Fibroblast of lung (primary cell): ENCODE data around the gene SUFU. TPM values are rescaled to one million over a fixed set of nuclear protein-coding genes. Genes with fewer than 3 reads are reported as not detected.

ENCODE experiments used
- DNase-seq, 2 donors: peaks; one replicate each; pipeline versions ENCODE4 v3.0.0 to v3.0.0-alpha.2; 2010; ENCODE audit warnings: low read depth in 2 of 2
- H2AFZ ChIP-seq: 2 replicates; pipeline ENCODE4 v1.5.1; 2012; ENCODE audit warnings: low read length, control low read depth, inconsistent platforms
- H3K27ac ChIP-seq: 2 replicates; pipeline ENCODE4 v1.5.1; 2011; ENCODE audit warnings: low read length, control low read depth; ENCODE audit not compliant: insufficient read depth
- H3K27me3 ChIP-seq: 2 replicates; pipeline ENCODE4 v1.5.1; 2011; ENCODE audit warnings: mild to moderate bottlenecking, low read length; ENCODE audit not compliant: control insufficient read depth, insufficient read depth
- H3K36me3 ChIP-seq: 2 replicates; pipeline ENCODE4 v1.5.1; 2011; ENCODE audit warnings: low read length; ENCODE audit not compliant: control insufficient read depth, insufficient read depth
- H3K4me1 ChIP-seq: 2 replicates; pipeline ENCODE4 v1.5.1; 2011; ENCODE audit warnings: low read length; ENCODE audit not compliant: control insufficient read depth, insufficient read depth; ENCODE audit errors: extremely low read depth
- H3K4me2 ChIP-seq: 2 replicates; pipeline ENCODE4 v1.5.1; 2011; ENCODE audit warnings: low read length, control low read depth; ENCODE audit not compliant: insufficient read depth; ENCODE audit errors: extremely low read depth
- H3K4me3 ChIP-seq, 4 experiments: fragments of 200-600 bp in 1 of 4; sonication (generic) in 1 of 4; replicated peaks in 1 of 4; 2 replicates each; pipeline ENCODE4 v1.5.1; 2011 to 2016; ENCODE audit warnings: low read length in 4 of 4, low read depth in 3 of 4, mild to moderate bottlenecking in 3 of 4, control low read depth in 2 of 4, inconsistent platforms in 1 of 4, mixed read lengths in 1 of 4; ENCODE audit not compliant: insufficient read depth in 1 of 4; ENCODE audit errors: control extremely low read depth in 1 of 4
- H3K79me2 ChIP-seq: 2 replicates; pipeline ENCODE4 v1.5.1; 2012; ENCODE audit warnings: mild to moderate bottlenecking, low read length, inconsistent platforms; ENCODE audit not compliant: control insufficient read depth, insufficient read depth
- H3K9ac ChIP-seq: 2 replicates; pipeline ENCODE4 v1.5.1; 2011; ENCODE audit warnings: mild to moderate bottlenecking, low read length, control low read depth; ENCODE audit not compliant: insufficient read depth
- H3K9me3 ChIP-seq: 2 replicates; pipeline ENCODE4 v1.5.1; 2012; ENCODE audit warnings: low read depth, low read length; ENCODE audit not compliant: control insufficient read depth, insufficient read depth
- H4K20me1 ChIP-seq: 2 replicates; pipeline ENCODE4 v1.5.1; 2011; ENCODE audit warnings: low read length; ENCODE audit not compliant: control insufficient read depth, insufficient read depth; ENCODE audit errors: extremely low read depth
- EZH2 ChIP-seq: IDR thresholded peaks from 2 replicates; pipeline ENCODE4 v1.5.1; 2012; ENCODE audit warnings: low read length, control low read depth, mild to moderate bottlenecking; ENCODE audit errors: missing control alignments
- polyA plus RNA-seq, 2 donors: library from polyadenylated mRNA; depleted of rRNA in 1 of 2; stranded (reverse) in 1 of 2; unstranded in 1 of 2; fragments of >200 nt; gene quantifications; 2 replicates each; pipeline ENCODE4 v1.2.1, GENCODE V29; 2011 to 2012; ENCODE audit warnings: missing spikeins in 1 of 2
- total RNA-seq: library from RNA; depleted of rRNA; stranded (reverse); fragments of >200 nt; gene quantifications from 2 replicates; pipeline ENCODE4 v1.2.1, GENCODE V29; 2014
- TF ChIP-seq, protein P1 (sequence below), 2 donors: IDR thresholded peaks in 1 of 2; conservative IDR thresholded peaks in 1 of 2; 1 replicate in 1 of 2; 2 replicates in 1 of 2; pipeline ENCODE4 v1.5.1; 2011 to 2012; ENCODE audit warnings: low read length in 2 of 2, control low read depth in 1 of 2, inconsistent platforms in 1 of 2, low read depth in 1 of 2, mild to moderate bottlenecking in 1 of 2

The SUFU gene
- total and polyA plus RNA-seq, 2 donors (not counting 1 experiment from before 2014, with no cell fraction given): 4.3 to 5.6 TPM

DNA sequence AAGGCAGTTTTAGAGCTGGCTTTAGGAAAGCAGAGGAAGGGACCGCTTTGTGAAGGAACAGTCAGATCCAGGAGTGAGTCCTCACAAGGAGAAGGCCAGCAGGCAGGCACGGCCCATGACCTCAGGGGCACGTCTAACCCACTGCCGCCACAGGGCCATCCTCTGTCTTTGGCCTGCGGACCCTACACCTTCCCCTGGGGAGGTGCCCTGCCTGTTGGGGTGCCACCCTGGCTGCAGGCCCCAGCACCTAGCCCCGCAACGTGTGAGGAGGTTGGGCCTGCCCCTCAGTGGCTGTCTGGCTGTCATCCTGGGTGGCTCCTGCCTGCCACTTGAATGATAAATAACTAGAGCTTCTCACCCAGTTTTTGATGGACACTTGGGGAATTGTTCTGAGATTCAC lies 109.5 kb downstream of the SUFU start:
- Histone ChIP-seq H4K20me1 (no peaks in the 10 kb centered on the region), H3K4me2 (no peak overlapping the region), H3K27ac (no peak overlapping the region), H3K27me3 (no peaks in the 10 kb centered on the region), H3K4me1 (peaks cover 20% of the 10 kb centered on the region), H3K79me2 (no peaks in the 10 kb centered on the region), H3K4me3 (no peak overlapping the region), H3K9me3 (no peaks in the 10 kb centered on the region), H2AFZ (no peak overlapping the region), H3K9ac (no peak overlapping the region), H3K36me3 (peaks cover 8% of the 10 kb centered on the region)
- TF ChIP-seq, protein P1, sequence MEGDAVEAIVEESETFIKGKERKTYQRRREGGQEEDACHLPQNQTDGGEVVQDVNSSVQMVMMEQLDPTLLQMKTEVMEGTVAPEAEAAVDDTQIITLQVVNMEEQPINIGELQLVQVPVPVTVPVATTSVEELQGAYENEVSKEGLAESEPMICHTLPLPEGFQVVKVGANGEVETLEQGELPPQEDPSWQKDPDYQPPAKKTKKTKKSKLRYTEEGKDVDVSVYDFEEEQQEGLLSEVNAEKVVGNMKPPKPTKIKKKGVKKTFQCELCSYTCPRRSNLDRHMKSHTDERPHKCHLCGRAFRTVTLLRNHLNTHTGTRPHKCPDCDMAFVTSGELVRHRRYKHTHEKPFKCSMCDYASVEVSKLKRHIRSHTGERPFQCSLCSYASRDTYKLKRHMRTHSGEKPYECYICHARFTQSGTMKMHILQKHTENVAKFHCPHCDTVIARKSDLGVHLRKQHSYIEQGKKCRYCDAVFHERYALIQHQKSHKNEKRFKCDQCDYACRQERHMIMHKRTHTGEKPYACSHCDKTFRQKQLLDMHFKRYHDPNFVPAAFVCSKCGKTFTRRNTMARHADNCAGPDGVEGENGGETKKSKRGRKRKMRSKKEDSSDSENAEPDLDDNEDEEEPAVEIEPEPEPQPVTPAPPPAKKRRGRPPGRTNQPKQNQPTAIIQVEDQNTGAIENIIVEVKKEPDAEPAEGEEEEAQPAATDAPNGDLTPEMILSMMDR (conservative IDR thresholded peaks at IDR 0.05 in 1 of 2, IDR thresholded peaks at IDR 0.05 in 1 of 2; ENCODE audit: low read depth in 1 of 2, low read length in 2 of 2): no peak
- TF ChIP-seq EZH2: no peak
- no peak for DNase-seq

GRCh38 chr10:102613785-102614184 lies 110.0 kb downstream of the SUFU start:
- Histone ChIP-seq H3K36me3 (peaks cover 8% of the 10 kb centered on the region), H3K27me3 (no peaks in the 10 kb centered on the region), H3K4me1 (peaks cover 20% of the 10 kb centered on the region), H3K4me2 (no peak overlapping the region), H4K20me1 (no peaks in the 10 kb centered on the region), H3K27ac (no peak overlapping the region), H2AFZ (no peak overlapping the region), H3K9me3 (no peaks in the 10 kb centered on the region), H3K9ac (no peak overlapping the region), H3K79me2 (no peaks in the 10 kb centered on the region), H3K4me3 (no peak overlapping the region)
- DNase-seq: no peak
- TF ChIP-seq EZH2: no peak
- TF ChIP-seq, protein P1 (conservative IDR thresholded peaks at IDR 0.05 in 1 of 2, IDR thresholded peaks at IDR 0.05 in 1 of 2; ENCODE audit: low read depth in 1 of 2, low read length in 2 of 2): no peak

DNA sequence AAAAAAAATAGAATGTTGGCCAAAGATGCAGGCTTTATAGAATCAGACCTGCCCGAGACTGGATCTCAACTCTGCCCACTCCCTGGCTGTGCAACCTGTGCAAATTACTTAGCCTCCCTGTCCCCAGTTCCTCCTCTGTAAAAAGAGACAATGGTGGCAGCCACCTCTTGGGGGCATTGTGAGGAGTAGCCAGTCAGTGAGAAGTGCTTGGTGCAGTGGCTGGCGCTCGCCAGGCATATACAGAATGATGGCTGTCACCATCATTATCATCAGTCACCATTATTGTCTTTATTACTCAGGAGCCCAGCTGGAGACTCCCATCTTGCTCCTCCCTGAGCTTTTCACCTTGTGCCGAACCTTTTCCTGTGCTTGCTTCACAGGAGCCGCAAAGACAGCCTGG lies 111.1 kb downstream of the SUFU start:
- Histone ChIP-seq H3K36me3 (peaks cover 8% of the 10 kb centered on the region), H3K4me1 (peaks cover 20% of the 10 kb centered on the region), H3K27me3 (no peaks in the 10 kb centered on the region), H3K4me3 (no peak overlapping the region), H4K20me1 (no peaks in the 10 kb centered on the region), H3K4me2 (no peak overlapping the region), H3K9ac (no peak overlapping the region), H3K9me3 (no peaks in the 10 kb centered on the region), H3K79me2 (no peaks in the 10 kb centered on the region), H3K27ac (no peak overlapping the region), H2AFZ (no peak overlapping the region)
- no peak for DNase-seq
- TF ChIP-seq EZH2: no peak
- TF ChIP-seq, protein P1 (conservative IDR thresholded peaks at IDR 0.05 in 1 of 2, IDR thresholded peaks at IDR 0.05 in 1 of 2; ENCODE audit: low read depth in 1 of 2, low read length in 2 of 2): no peak
